ENCODE results near the gene TINAG. TPM values are rescaled to one million over a fixed set of nuclear protein-coding genes. Genes with fewer than 3 reads are reported as not detected.

The TINAG gene
- total RNA-seq, 1 donor from 2014 or later: not detected

- Histone ChIP-seq H3K4me2 (no peak overlapping the region), H2AFZ (replicated peaks) (no peak overlapping the region), H3K9me3 (ENCODE audit: low read depth) (no peaks in the 10 kb centered on the region), H3K36me3 (no peaks in the 10 kb centered on the region), H3F3A (ENCODE audit: low read depth) (no peaks in the 10 kb centered on the region), H3K27me3 (no peaks in the 10 kb centered on the region), H3K4me1 (no peaks in the 10 kb centered on the region), H3K9ac (no peak overlapping the region), H3K79me2 (ENCODE audit: low read depth) (no peaks in the 10 kb centered on the region), H3K27ac (no peak overlapping the region), H3K4me3 (no peak overlapping the region), H4K20me1 (ENCODE audit: low read depth) (no peaks in the 10 kb centered on the region)
- H3K9me3 Mint-ChIP-seq: peaks cover 4% of the 10 kb centered on the region
- H3K36me3 Mint-ChIP-seq: no peaks in the 10 kb centered on the region
- no peak overlapping the region for H3K27ac Mint-ChIP-seq
- DNase-seq (ENCODE audit: low spot score): no peak
- no peak overlapping the region for H3K4me3 Mint-ChIP-seq
- no peaks in the 10 kb centered on the region for H3K4me1 Mint-ChIP-seq
- H3K27me3 Mint-ChIP-seq (ENCODE audit: insufficient read depth, low read depth): peaks cover 3% of the 10 kb centered on the region
- no peak for TF ChIP-seq EZH2 (IDR thresholded peaks at IDR 0.05)
- no peak for TF ChIP-seq EZH2phosphoT487 (IDR thresholded peaks at IDR 0.05)
- TF ChIP-seq, protein P1, sequence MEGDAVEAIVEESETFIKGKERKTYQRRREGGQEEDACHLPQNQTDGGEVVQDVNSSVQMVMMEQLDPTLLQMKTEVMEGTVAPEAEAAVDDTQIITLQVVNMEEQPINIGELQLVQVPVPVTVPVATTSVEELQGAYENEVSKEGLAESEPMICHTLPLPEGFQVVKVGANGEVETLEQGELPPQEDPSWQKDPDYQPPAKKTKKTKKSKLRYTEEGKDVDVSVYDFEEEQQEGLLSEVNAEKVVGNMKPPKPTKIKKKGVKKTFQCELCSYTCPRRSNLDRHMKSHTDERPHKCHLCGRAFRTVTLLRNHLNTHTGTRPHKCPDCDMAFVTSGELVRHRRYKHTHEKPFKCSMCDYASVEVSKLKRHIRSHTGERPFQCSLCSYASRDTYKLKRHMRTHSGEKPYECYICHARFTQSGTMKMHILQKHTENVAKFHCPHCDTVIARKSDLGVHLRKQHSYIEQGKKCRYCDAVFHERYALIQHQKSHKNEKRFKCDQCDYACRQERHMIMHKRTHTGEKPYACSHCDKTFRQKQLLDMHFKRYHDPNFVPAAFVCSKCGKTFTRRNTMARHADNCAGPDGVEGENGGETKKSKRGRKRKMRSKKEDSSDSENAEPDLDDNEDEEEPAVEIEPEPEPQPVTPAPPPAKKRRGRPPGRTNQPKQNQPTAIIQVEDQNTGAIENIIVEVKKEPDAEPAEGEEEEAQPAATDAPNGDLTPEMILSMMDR (IDR thresholded peaks at IDR 0.05): no peak
Measured at GRCh38 chr6:54291146-54291545, 17.1 kb upstream of the TINAG start.

DNA sequence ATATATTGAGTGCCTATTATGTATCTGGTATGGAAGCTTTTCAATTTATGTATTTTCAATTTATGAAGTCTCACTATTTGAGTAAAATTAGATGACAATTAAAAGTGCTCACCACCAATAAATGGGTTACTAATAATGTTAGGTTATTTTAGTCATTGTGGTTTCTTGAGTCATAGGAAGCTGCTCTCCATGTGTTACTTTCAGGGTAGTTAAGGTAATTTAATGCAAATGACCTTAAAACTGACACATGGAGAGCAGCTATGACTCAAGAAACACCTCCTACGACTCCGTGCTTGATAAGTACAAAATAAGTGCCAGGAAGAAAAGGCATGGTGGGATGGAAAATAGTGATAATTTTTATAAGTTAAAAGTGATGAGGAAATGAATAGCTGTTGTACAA, 16.5 kb upstream of the TINAG start:
- TF ChIP-seq, protein P1 (IDR thresholded peaks at IDR 0.05): no peak
- no peak for TF ChIP-seq EZH2 (IDR thresholded peaks at IDR 0.05)
- no peak for TF ChIP-seq EZH2phosphoT487 (IDR thresholded peaks at IDR 0.05)
- Histone ChIP-seq H3K4me3 (no peak overlapping the region), H3K4me1 (no peaks in the 10 kb centered on the region), H3F3A (ENCODE audit: low read depth) (no peaks in the 10 kb centered on the region), H2AFZ (replicated peaks) (no peak overlapping the region), H3K79me2 (ENCODE audit: low read depth) (no peaks in the 10 kb centered on the region), H4K20me1 (ENCODE audit: low read depth) (no peaks in the 10 kb centered on the region), H3K9me3 (ENCODE audit: low read depth) (no peaks in the 10 kb centered on the region), H3K27me3 (no peaks in the 10 kb centered on the region), H3K36me3 (no peaks in the 10 kb centered on the region), H3K27ac (no peak overlapping the region), H3K4me2 (no peak overlapping the region), H3K9ac (no peak overlapping the region)
- H3K27ac Mint-ChIP-seq: no peak overlapping the region
- no peaks in the 10 kb centered on the region for H3K4me1 Mint-ChIP-seq
- H3K4me3 Mint-ChIP-seq: no peak overlapping the region
- DNase-seq (ENCODE audit: low spot score): no peak
- peaks cover 4% of the 10 kb centered on the region for H3K27me3 Mint-ChIP-seq (ENCODE audit: insufficient read depth, low read depth)
- no peaks in the 10 kb centered on the region for H3K36me3 Mint-ChIP-seq
- peaks cover 5% of the 10 kb centered on the region for H3K9me3 Mint-ChIP-seq

- Histone ChIP-seq H3K4me3 (no peak overlapping the region), H3K9me3 (ENCODE audit: low read depth) (no peaks in the 10 kb centered on the region), H3K27ac (no peak overlapping the region), H3K9ac (no peak overlapping the region), H3K36me3 (no peaks in the 10 kb centered on the region), H3K4me1 (no peaks in the 10 kb centered on the region), H3F3A (ENCODE audit: low read depth) (no peaks in the 10 kb centered on the region), H3K4me2 (no peak overlapping the region), H3K79me2 (ENCODE audit: low read depth) (no peaks in the 10 kb centered on the region), H3K27me3 (no peaks in the 10 kb centered on the region), H2AFZ (replicated peaks) (no peak overlapping the region), H4K20me1 (ENCODE audit: low read depth) (no peaks in the 10 kb centered on the region)
- Mint-ChIP-seq H3K9me3 (peaks cover 5% of the 10 kb centered on the region), H3K4me1 (no peaks in the 10 kb centered on the region), H3K27me3 (ENCODE audit: insufficient read depth, low read depth) (peaks cover 4% of the 10 kb centered on the region), H3K27ac (no peak overlapping the region), H3K4me3 (no peak overlapping the region), H3K36me3 (no peaks in the 10 kb centered on the region)
- TF ChIP-seq, protein P1 (IDR thresholded peaks at IDR 0.05): no peak
- no peak for TF ChIP-seq EZH2 (IDR thresholded peaks at IDR 0.05)
- no peak for TF ChIP-seq EZH2phosphoT487 (IDR thresholded peaks at IDR 0.05)
- no peak for DNase-seq (ENCODE audit: low spot score)
Measured at GRCh38 chr6:54294965-54295532, 13.2 kb upstream of the TINAG start.
